K562 (cell line): ENCODE data around the gene CHRNE. TPM values are rescaled to one million over a fixed set of nuclear protein-coding genes. Genes with fewer than 3 reads are reported as not detected.

Source experiments
- ATAC-seq: fragments of 200-7000 bp; cut with Tn5 transposase; 3 replicates; pipeline ENCODE4 v1.9.1; 2020; ENCODE audit warnings: moderate library complexity
- BruUV-seq: library from RNA; stranded (reverse); fragments of 400-500 nt; replicated peaks from 2 replicates; lab custom pipeline; 2021; lab: Mats Ljungman, UMichigan
- CTCF ChIA-PET: fragments of 300-600 bp; formaldehyde crosslinking; extraction: SDS; loops from one replicate; lab custom pipeline; 2021; ENCODE audit warnings: low intra/inter-chr PET ratio; lab: Yijun Ruan, JAX
- POLR2A ChIA-PET: fragments of 300-600, 350-650 bp; sonication (Branson Sonifier 250); formaldehyde crosslinking; extraction: SDS; loops from one replicate; lab custom pipeline; 2021; ENCODE audit warnings: antibody characterized with exemption, inconsistent platforms; lab: Yijun Ruan, JAX
- DNase-seq, 4 experiments: peaks; one replicate each; pipeline versions ENCODE4 v3.0.0 to v3.0.0-alpha.2; 2011 to 2018; ENCODE audit warnings: low spot score in 3 of 4, mixed read lengths in 3 of 4; ENCODE audit errors: extremely low read depth in 1 of 4
- FAIRE-seq: peaks from 2 replicates; lab custom pipeline; 2011; peaks lifted over from hg19 to GRCh38; lab: Jason Lieb, UNC
- H2AFZ ChIP-seq: 2 replicates; pipeline ENCODE4 v1.6.0; 2011; ENCODE audit warnings: low read depth, low read length, control low read depth, inconsistent platforms
- H3K27ac ChIP-seq: fragments of 200-600 bp; 3 replicates; pipeline ENCODE4 v1.8.0; 2011; ENCODE audit warnings: low read depth, mild to moderate bottlenecking, control low read depth, inconsistent platforms, low read length, moderate library complexity, mixed read lengths; ENCODE audit errors: extremely low read depth
- H3K27me3 ChIP-seq, 2 experiments: fragments of 300-600 bp in 1 of 2; 2 replicates in 1 of 2; 3 replicates in 1 of 2; pipeline versions ENCODE4 v1.6.0 to v1.8.0; 2011; ENCODE audit warnings: inconsistent platforms in 2 of 2, low read length in 2 of 2, mild to moderate bottlenecking in 1 of 2, mixed read lengths in 1 of 2, moderate library complexity in 1 of 2; ENCODE audit not compliant: control insufficient read depth in 2 of 2, insufficient read depth in 2 of 2
- H3K36me3 ChIP-seq: fragments of 300-600 bp; 3 replicates; pipeline ENCODE4 v1.8.0; 2011; ENCODE audit warnings: mild to moderate bottlenecking, low read length, inconsistent platforms; ENCODE audit not compliant: control insufficient read depth, insufficient read depth
- H3K4me1 ChIP-seq, 2 experiments: fragments of 200-600 bp in 1 of 2; replicated peaks in 1 of 2; 2 replicates in 1 of 2; 3 replicates in 1 of 2; pipeline versions ENCODE4 v1.5.1 to v1.8.0; 2011; ENCODE audit warnings: inconsistent platforms in 2 of 2, low read length in 2 of 2, mild to moderate bottlenecking in 1 of 2, mixed read lengths in 1 of 2, moderate library complexity in 1 of 2; ENCODE audit not compliant: control insufficient read depth in 2 of 2, insufficient read depth in 2 of 2
- H3K4me2 ChIP-seq: 2 replicates; pipeline ENCODE4 v1.6.1; 2011; ENCODE audit warnings: low read length, control low read depth, inconsistent platforms, mixed read lengths; ENCODE audit not compliant: insufficient read depth
- H3K4me3 ChIP-seq: fragments of 200-600 bp; sonication (generic), shearing (Covaris generic); 2 replicates; pipeline ENCODE4 v1.5.1; 2016; ENCODE audit warnings: control low read depth, inconsistent platforms
- H3K79me2 ChIP-seq: fragments of 200-600 bp; 3 replicates; pipeline ENCODE4 v1.8.0; 2011; ENCODE audit warnings: low read length, inconsistent platforms; ENCODE audit not compliant: control insufficient read depth, insufficient read depth
- H3K9ac ChIP-seq, 2 experiments: 2 replicates each; pipeline versions ENCODE4 v1.6.0 to v1.6.1; 2011; ENCODE audit warnings: low read depth in 2 of 2, low read length in 2 of 2, control low read depth in 1 of 2, inconsistent platforms in 1 of 2, mild to moderate bottlenecking in 1 of 2, mixed read lengths in 1 of 2; ENCODE audit not compliant: insufficient read depth in 1 of 2
- H3K9me1 ChIP-seq: one replicate; pipeline ENCODE4 v1.6.0; 2011; ENCODE audit warnings: inconsistent platforms, mild to moderate bottlenecking, low read length, moderate library complexity; ENCODE audit not compliant: control insufficient read depth, insufficient read depth
- H3K9me3 ChIP-seq: replicated peaks from 2 replicates; pipeline ENCODE4 v1.5.1; 2011; ENCODE audit warnings: low read depth, low read length, inconsistent platforms; ENCODE audit not compliant: control insufficient read depth, insufficient read depth
- H4K20me1 ChIP-seq: replicated peaks from 2 replicates; pipeline ENCODE4 v1.6.1; 2011; ENCODE audit warnings: low read length, inconsistent platforms, mixed read lengths; ENCODE audit not compliant: control insufficient read depth, insufficient read depth
- DIDO1 ChIP-seq: fragments of 450-650 bp; IDR thresholded peaks from 2 replicates; pipeline ENCODE4 v1.6.1; 2016; ENCODE audit warnings: low read depth, missing biosample characterization, missing genetic modification characterization
- ELF4 ChIP-seq: fragments of 450-650 bp; formaldehyde crosslinking; IDR thresholded peaks from 2 replicates; pipeline ENCODE4 v1.4.0; 2022; ENCODE audit warnings: missing genetic modification characterization
- ERF ChIP-seq: fragments of 450-650 bp; formaldehyde crosslinking; IDR thresholded peaks from 2 replicates; pipeline ENCODE4 v1.4.0; 2020; ENCODE audit warnings: mild to moderate bottlenecking, mixed read lengths
- HLTF ChIP-seq: fragments of 450-650 bp; IDR thresholded peaks from 2 replicates; pipeline ENCODE4 v1.6.1; 2016
- NFYB ChIP-seq: IDR thresholded peaks from 2 replicates; pipeline ENCODE4 v1.6.1; 2011; ENCODE audit warnings: mild to moderate bottlenecking, moderate library complexity; ENCODE audit not compliant: insufficient read length; ENCODE audit errors: extremely low read depth
- RBM17 ChIP-seq: fragments of 200-400 bp; formaldehyde crosslinking; IDR thresholded peaks from 2 replicates; pipeline ENCODE4 v1.6.1; 2017; ENCODE audit warnings: low read depth, mild to moderate bottlenecking, low read length, borderline replicate concordance
- TEAD4 ChIP-seq, 2 experiments: sonication (generic) in 1 of 2; formaldehyde crosslinking in 1 of 2; IDR thresholded peaks; 2 replicates each; pipeline versions ENCODE4 v1.6.1 to v1.8.0; 2012 to 2022; ENCODE audit warnings: borderline replicate concordance in 1 of 2, inconsistent platforms in 1 of 2, low read length in 1 of 2, mild to moderate bottlenecking in 1 of 2, missing genetic modification reagents in 1 of 2
- ZBED1 ChIP-seq: IDR thresholded peaks from 2 replicates; pipeline ENCODE4 v1.6.1; 2014
- ZC3H8 ChIP-seq: fragments of 450-650 bp; IDR thresholded peaks from 2 replicates; pipeline ENCODE4 v1.6.1; 2017
- ZNF282 ChIP-seq: sonication (generic); formaldehyde crosslinking; IDR thresholded peaks from 2 replicates; pipeline ENCODE4 v1.8.1; 2023; ENCODE audit warnings: missing genetic modification reagents
- WGBS: fragments of 100-300 bp; shearing (Covaris generic); methylation state at CpG from one replicate; pipeline ENCODE4 v1.1.6; 2016; ENCODE audit warnings: low coverage, mixed read lengths; ENCODE audit not compliant: insufficient coverage; ENCODE audit errors: missing lambda C conversion rate; 5-methylcytosine and 5-hydroxymethylcytosine counted together
- in situ Hi-C: fragments of 300-500 bp; cut with MboI; formaldehyde crosslinking; loops from 4 replicates; pipeline ENCODE4 v1.15.0; 2018; ENCODE audit warnings: inconsistent platforms, mixed read lengths
- intact Hi-C: fragments of 100-400 bp; cut with micrococcal nuclease; formaldehyde crosslinking; loops from 2 replicates; pipeline ENCODE4 v1.14.2; 2022
- polyA plus RNA-seq, 8 experiments: library from polyadenylated mRNA; depleted of rRNA in 4 of 8; stranded (reverse) in 5 of 8; unstranded in 3 of 8; fragments of >200 nt; fragmentation: Nextera tagmentation in 2 of 8; fragmentation: Illumina TruSeq in 1 of 8; extraction: Ambion mirVana in 2 of 8; extraction: Trizol in 1 of 8; gene quantifications; 2 replicates each; pipeline versions ENCODE4 v1.2.1 to v1.2.3, GENCODE V29; 2011 to 2014; ENCODE audit warnings: inconsistent platforms in 1 of 8, missing spikeins in 1 of 8
- total RNA-seq, 7 experiments: library from RNA; depleted of rRNA in 6 of 7; stranded (reverse); fragments of >200 nt in 6 of 7; fragmentation: Illumina TruSeq in 2 of 7; extraction: Trizol in 2 of 7; gene quantifications; 2 replicates each; pipeline versions ENCODE4 v1.2.1 to v1.2.3, GENCODE V29; 2011 to 2021; ENCODE audit warnings: low replicate concordance in 1 of 7
- TF ChIP-seq, protein P1 (sequence below): fragments of 450-650 bp; IDR thresholded peaks from 2 replicates; pipeline ENCODE4 v1.6.1; 2017; ENCODE audit warnings: antibody characterized with exemption

The CHRNE gene
- total and polyA plus RNA-seq, 9 of the 15 experiments (the other 6 are each of a cell fraction or from before 2014, with no cell fraction given) = not detected

DNA sequence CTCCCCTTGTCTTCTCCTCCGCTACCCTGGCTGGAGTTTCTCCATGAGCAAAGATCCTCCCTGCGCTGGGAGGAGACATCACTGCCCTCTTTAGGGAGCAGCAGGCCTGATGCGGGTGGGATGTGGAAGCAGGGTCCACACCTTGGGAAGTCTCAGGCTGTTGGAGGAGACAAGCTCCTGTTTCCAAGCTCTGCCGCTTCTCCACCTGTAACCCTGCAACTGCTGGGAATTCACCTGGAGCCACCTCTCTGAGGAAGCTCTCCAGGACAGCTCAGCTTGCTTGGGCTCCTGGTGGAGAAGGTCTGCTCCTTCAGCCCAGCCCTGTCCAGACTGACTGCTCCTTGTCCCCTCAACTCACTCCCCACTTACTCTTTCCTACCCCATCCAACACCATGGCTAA lies 18.4 kb downstream of the CHRNE start:
- Histone ChIP-seq H3K79me2 (no peaks in the 10 kb centered on the region), H3K4me1 (peaks cover 0 to 3% of the 10 kb centered on the region in 2 experiments; a peak in 1 of 5 replicates), H2AFZ (no peak overlapping the region), H3K27me3 (no peaks in the 10 kb centered on the region), H4K20me1 (peaks cover 7% of the 10 kb centered on the region), H3K4me2 (no peak overlapping the region), H3K4me3 (no peak overlapping the region), H3K27ac (no peak overlapping the region), H3K9me3 (no peaks in the 10 kb centered on the region), H3K36me3 (peaks cover 60% of the 10 kb centered on the region; the same call in 2 of the 3 replicates), H3K9ac (no peak overlapping the region), H3K9me1 (peaks cover 2% of the 10 kb centered on the region)
- ChIA-PET POLR2A (no interaction called here), CTCF (no interaction called here)
- ATAC-seq (no peak), FAIRE-seq (no peak), DNase-seq (no peak)
- in situ Hi-C loops (loop anchor here (5.0 kb wide), 2 partner anchors 82 to 172 kb away; partner anchors contain the start of genes ARRB2 and C17orf114), intact Hi-C loops (loop anchor here (5.0 kb wide), 1 partner anchor 67 kb away; no protein-coding TSS in a partner anchor)
- BruUV-seq = no TSS peak
- WGBS = 94% methylated on average over 3 of the region's 4 CpGs
- TF ChIP-seq ERF (CRISPR knock-in tag) (no peak), ELF4 (CRISPR knock-in tag) (no peak), ZNF282 (CRISPR knock-in tag) (no peak), RBM17 (no peak), TEAD4 (IDR thresholded peaks at IDR 0.05; ENCODE audit: low read length) (no peak), TEAD4 (CRISPR knock-in tag; IDR thresholded peaks at IDR 0.05; ENCODE audit: borderline replicate concordance) (no peak), HLTF (no peak), ZC3H8 (no peak), NFYB (no peak), ZBED1 (no peak), DIDO1 (no peak)
- TF ChIP-seq, protein P1, sequence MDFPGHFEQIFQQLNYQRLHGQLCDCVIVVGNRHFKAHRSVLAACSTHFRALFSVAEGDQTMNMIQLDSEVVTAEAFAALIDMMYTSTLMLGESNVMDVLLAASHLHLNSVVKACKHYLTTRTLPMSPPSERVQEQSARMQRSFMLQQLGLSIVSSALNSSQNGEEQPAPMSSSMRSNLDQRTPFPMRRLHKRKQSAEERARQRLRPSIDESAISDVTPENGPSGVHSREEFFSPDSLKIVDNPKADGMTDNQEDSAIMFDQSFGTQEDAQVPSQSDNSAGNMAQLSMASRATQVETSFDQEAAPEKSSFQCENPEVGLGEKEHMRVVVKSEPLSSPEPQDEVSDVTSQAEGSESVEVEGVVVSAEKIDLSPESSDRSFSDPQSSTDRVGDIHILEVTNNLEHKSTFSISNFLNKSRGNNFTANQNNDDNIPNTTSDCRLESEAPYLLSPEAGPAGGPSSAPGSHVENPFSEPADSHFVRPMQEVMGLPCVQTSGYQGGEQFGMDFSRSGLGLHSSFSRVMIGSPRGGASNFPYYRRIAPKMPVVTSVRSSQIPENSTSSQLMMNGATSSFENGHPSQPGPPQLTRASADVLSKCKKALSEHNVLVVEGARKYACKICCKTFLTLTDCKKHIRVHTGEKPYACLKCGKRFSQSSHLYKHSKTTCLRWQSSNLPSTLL = no peak
